ENCODE measurements around the gene AP5S1.
"Not testable (repeated sequence)": the region's sequence is repeated elsewhere in the genome, so short reads cannot be mapped to it uniquely, and the experiment has no call there.

Gene AP5S1

DNA sequence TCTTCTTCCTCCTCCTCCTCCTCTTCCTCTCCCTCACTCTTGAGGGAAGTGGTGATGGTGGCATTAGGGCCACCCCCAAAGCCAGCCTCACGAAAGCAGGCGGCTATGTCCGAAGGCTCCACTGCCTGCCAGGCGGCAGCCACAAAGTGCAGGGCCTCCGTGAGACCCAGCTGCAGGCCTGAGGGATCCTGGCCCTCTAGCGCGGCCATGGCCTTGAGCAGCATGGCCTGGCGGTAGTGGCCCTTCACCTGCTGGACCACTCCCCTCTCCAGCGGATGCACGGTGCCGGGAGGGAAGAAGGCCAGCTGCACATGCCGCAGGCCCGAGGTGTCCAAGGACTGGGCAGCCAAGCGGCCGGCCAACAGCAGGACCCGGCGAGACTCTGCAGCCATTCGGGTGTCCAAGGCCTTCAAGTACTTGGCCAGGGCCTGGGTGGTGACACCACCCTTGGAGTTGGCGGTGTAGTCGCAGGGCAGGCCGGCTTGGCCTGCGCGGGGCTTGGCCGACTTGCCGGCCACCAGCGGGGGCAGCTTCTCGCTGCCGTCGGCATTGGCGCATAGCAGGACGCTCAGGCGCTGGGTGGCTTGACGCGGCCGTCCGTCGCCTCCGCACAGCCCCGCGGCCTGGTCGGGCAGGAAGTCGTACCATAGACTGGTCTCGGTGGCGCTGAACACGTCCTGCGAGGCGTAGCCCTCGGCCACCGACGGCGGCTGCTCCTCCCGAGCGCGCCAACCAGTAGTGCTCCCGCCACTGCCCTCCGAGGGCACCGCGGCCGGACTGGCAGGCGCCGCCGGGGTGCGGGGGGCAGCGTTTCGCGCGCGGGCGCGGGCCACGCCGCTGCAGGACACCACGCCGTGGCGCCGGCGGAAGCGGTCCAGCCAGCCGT, 34.9 kb upstream of the AP5S1 start:
- no peak for DNase-seq (ENCODE audit: extremely low read depth, low read depth)
- no peak for TF ChIP-seq CTCF (IDR thresholded peaks at IDR 0.05; ENCODE audit: low read depth, low read length)

GRCh38 chr20:3786126-3786484, 34.2 kb upstream of the AP5S1 start:
- no peak for DNase-seq (ENCODE audit: extremely low read depth, low read depth)
- TF ChIP-seq CTCF (IDR thresholded peaks at IDR 0.05; ENCODE audit: low read depth, low read length): no peak

DNA sequence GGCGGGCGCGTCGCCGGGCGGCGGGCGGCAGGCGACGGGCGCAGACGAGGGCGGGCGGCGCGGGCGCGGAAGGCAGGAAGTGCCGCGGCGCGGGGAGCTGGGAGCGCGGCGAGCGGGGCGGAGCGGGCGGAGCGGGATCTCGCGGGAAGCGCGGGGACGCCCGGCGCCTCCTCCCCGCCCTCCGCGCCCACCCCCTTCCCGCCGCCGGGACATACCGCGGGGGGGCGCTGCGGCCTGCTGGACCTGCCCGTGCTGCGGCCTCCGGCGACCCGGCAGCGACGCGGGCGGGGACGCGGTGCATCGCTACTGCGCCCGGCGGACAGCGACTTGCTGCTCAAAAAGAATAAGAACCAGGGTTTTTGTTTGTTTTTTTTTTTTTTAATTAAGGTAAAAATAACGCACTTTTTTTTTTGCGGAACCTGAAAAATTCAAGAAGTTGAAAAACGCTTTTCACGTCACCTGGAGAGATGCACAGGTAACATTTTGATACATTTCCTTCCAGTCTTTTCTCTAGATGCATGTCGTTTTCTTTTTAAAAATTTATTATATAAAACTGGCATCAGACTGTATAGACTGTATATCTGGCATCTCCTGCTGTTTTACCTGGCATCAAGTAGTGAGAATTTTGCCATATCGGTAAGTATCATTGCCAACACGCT, 33.6 kb upstream of the AP5S1 start, which contains the start of gene CENPB:
TSS of gene CENPB (minus strand) at position 76 of the 659 bp plus-strand sequence. CDS start 257 bp downstream, outside the sequence.
- no peak for DNase-seq (ENCODE audit: extremely low read depth, low read depth)
- peak; percentile 35 for TF ChIP-seq CTCF (IDR thresholded peaks at IDR 0.05; ENCODE audit: low read depth, low read length)

GRCh38 chr20:3787324-3788014, 32.9 kb upstream of the AP5S1 start:
- TF ChIP-seq CTCF (IDR thresholded peaks at IDR 0.05; ENCODE audit: low read depth, low read length): no peak
- DNase-seq (ENCODE audit: extremely low read depth, low read depth): no peak

GRCh38 chr20:3788685-3789155, 31.6 kb upstream of the AP5S1 start:
- DNase-seq (ENCODE audit: extremely low read depth, low read depth): no peak
- no peak for TF ChIP-seq CTCF (IDR thresholded peaks at IDR 0.05; ENCODE audit: low read depth, low read length)

GRCh38 chr20:3789201-3789600, 31.1 kb upstream of the AP5S1 start:
- not testable (repeated sequence) for DNase-seq (ENCODE audit: extremely low read depth, low read depth)

DNA sequence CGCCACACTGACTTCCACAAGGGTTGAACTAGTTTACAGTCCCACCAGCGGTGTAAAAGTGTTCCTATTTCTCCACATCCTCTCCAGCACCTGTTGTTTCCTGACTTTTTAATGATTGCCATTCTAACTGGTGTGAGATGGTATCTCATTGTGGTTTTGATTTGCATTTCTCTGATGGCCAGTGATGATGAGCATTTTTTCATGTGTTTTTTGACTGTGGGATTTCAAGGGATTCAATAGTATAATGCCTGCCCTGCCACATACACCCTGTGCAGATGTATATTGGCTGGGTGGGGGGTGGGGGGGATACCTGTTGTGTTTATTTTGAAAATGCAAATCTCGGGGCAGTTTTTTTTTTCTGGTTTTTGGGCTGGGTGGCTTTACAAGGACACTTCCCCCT, 26.2 kb upstream of the AP5S1 start:
- not testable (repeated sequence) for DNase-seq (ENCODE audit: extremely low read depth, low read depth)

All from AG09319 (cell line).